Ascending aorta (tissue), 2 donors: Measurements from ENCODE around the gene SORL1-AS1.

Experiments used
- DNase-seq, 2 donors: peaks; one replicate each; pipeline ENCODE4 v3.0.0-alpha.2; 2019; ENCODE audit warnings: low spot score in 2 of 2
- H3K27ac ChIP-seq, 2 donors: fragments of 200-600 bp; sonication (generic); one replicate each; pipeline ENCODE4 v1.5.1; 2016 to 2017; ENCODE audit warnings: mild to moderate bottlenecking in 1 of 2
- H3K27me3 ChIP-seq: fragments of 200-600 bp; sonication (generic); one replicate; pipeline ENCODE4 v1.5.1; 2017
- H3K36me3 ChIP-seq, 2 donors: fragments of 200-600 bp; sonication (generic); one replicate each; pipeline ENCODE4 v1.5.1; 2016
- H3K4me1 ChIP-seq, 2 donors: fragments of 200-600 bp; sonication (generic); one replicate each; pipeline ENCODE4 v1.5.1; 2016 to 2017; ENCODE audit warnings: mild to moderate bottlenecking in 1 of 2
- H3K4me3 ChIP-seq, 2 donors: fragments of 200-600 bp; sonication (generic); one replicate each; pipeline ENCODE4 v1.5.1; 2016 to 2017; ENCODE audit warnings: mild to moderate bottlenecking in 1 of 2
- H3K9me3 ChIP-seq, 2 donors: fragments of 200-600 bp; sonication (generic); one replicate each; pipeline ENCODE4 v1.5.1; 2016
- CTCF ChIP-seq, 3 experiments: fragments of 200-600 bp in 2 of 3; fragments of 450-650 bp in 1 of 3; sonication (generic) in 2 of 3; IDR thresholded peaks; one replicate each; pipeline ENCODE4 v1.5.1; 2016 to 2019; ENCODE audit warnings: antibody characterized with exemption in 3 of 3, mild to moderate bottlenecking in 1 of 3, moderate library complexity in 1 of 3
- intact Hi-C: fragments of 100-400 bp; cut with DNase I; formaldehyde crosslinking; loops from one replicate; pipeline ENCODE4 v1.15.1; 2023

The SORL1-AS1 gene

GRCh38 chr11:121445071-121445768 lies 7.5 kb downstream of the SORL1-AS1 start:
- no peaks in the 10 kb centered on the region for H3K9me3 ChIP-seq
- no peak for TF ChIP-seq CTCF (IDR thresholded peaks at IDR 0.05)
- H3K4me3 ChIP-seq = no peak overlapping the region
- no peaks in the 10 kb centered on the region for H3K27me3 ChIP-seq
- no peak overlapping the region for H3K27ac ChIP-seq
- H3K4me1 ChIP-seq = no peaks in the 10 kb centered on the region
- intact Hi-C loops = no loop called here
- no peaks in the 10 kb centered on the region for H3K36me3 ChIP-seq
- DNase-seq = no peak

- Histone ChIP-seq H3K27ac (no peak overlapping the region), H3K36me3 (no peaks in the 10 kb centered on the region), H3K9me3 (no peaks in the 10 kb centered on the region), H3K4me3 (no peak overlapping the region), H3K27me3 (no peaks in the 10 kb centered on the region), H3K4me1 (peaks cover 0 to 4% of the 10 kb centered on the region in 2 donors)
- intact Hi-C loops = no loop called here
- no peak for TF ChIP-seq CTCF (IDR thresholded peaks at IDR 0.05)
- no peak for DNase-seq
Observed at GRCh38 chr11:121444526-121444925, 8.2 kb downstream of the SORL1-AS1 start.

- Histone ChIP-seq H3K36me3 (no peaks in the 10 kb centered on the region), H3K27me3 (no peaks in the 10 kb centered on the region), H3K27ac (no peak overlapping the region), H3K4me3 (no peak overlapping the region), H3K4me1 (peaks cover 0 to 8% of the 10 kb centered on the region in 2 donors), H3K9me3 (no peaks in the 10 kb centered on the region)
- DNase-seq = no peak
- intact Hi-C loops = no loop called here
- TF ChIP-seq CTCF (IDR thresholded peaks at IDR 0.05) = no peak
Observed at GRCh38 chr11:121443688-121444275, 9.0 kb downstream of the SORL1-AS1 start.

- TF ChIP-seq CTCF (IDR thresholded peaks at IDR 0.05) = no peak
- H3K27ac ChIP-seq = no peak overlapping the region
- intact Hi-C loops = no loop called here
Observed at GRCh38 chr11:121441521-121441920, 11.2 kb downstream of the SORL1-AS1 start.

GRCh38 chr11:121439759-121440158 lies 13.0 kb downstream of the SORL1-AS1 start:
- Histone ChIP-seq H3K4me1 (peaks cover 4 to 9% of the 10 kb centered on the region in 2 donors), H3K36me3 (no peaks in the 10 kb centered on the region), H3K4me3 (no peak overlapping the region), H3K27ac (peak overlapping the region; percentile 28 to 53), H3K27me3 (no peaks in the 10 kb centered on the region), H3K9me3 (no peaks in the 10 kb centered on the region)
- no peak for DNase-seq
- no peak for TF ChIP-seq CTCF (IDR thresholded peaks at IDR 0.05)
- intact Hi-C loops = no loop called here

More at GRCh38 chr11:121441521-121441920, 11.2 kb downstream of the SORL1-AS1 start:
- no peak for DNase-seq
- Histone ChIP-seq H3K36me3 (no peaks in the 10 kb centered on the region), H3K4me1 (peaks cover 4 to 9% of the 10 kb centered on the region in 2 donors), H3K4me3 (no peak overlapping the region), H3K27me3 (no peaks in the 10 kb centered on the region), H3K9me3 (no peaks in the 10 kb centered on the region)
